Peyer's patch (tissue), 4 donors: ENCODE measurements around the gene ARHGAP22. TPM values are rescaled to one million over a fixed set of nuclear protein-coding genes. Genes with fewer than 3 reads are reported as not detected.

Experiments used
- DNase-seq, 3 donors: peaks; one replicate each; pipeline ENCODE4 v3.0.0-alpha.2; 2017 to 2019
- H3K27ac ChIP-seq, 4 donors: fragments of 200-600 bp; sonication (generic); one replicate each; pipeline ENCODE4 v1.5.1; 2016 to 2019
- H3K27me3 ChIP-seq, 2 donors: fragments of 200-600 bp; sonication (generic); one replicate each; pipeline ENCODE4 v1.5.1; 2019
- H3K36me3 ChIP-seq, 3 donors: fragments of 200-600 bp; sonication (generic); one replicate each; pipeline ENCODE4 v1.5.1; 2016 to 2019
- H3K4me1 ChIP-seq, 4 donors: fragments of 200-600 bp; sonication (generic); one replicate each; pipeline ENCODE4 v1.5.1; 2016 to 2019
- H3K4me3 ChIP-seq, 4 donors: fragments of 200-600 bp; sonication (generic); 1 replicate in 3 of 4; 2 replicates in 1 of 4; pipeline ENCODE4 v1.5.1; 2016 to 2019; ENCODE audit warnings: mild to moderate bottlenecking in 1 of 4
- H3K9me3 ChIP-seq, 4 donors: fragments of 200-600 bp; sonication (generic); one replicate each; pipeline ENCODE4 v1.5.1; 2016 to 2019; ENCODE audit warnings: mild to moderate bottlenecking in 1 of 4
- CTCF ChIP-seq, 6 experiments: fragments of 450-650 bp in 4 of 6; fragments of 200-600 bp in 2 of 6; sonication (generic) in 1 of 6; IDR thresholded peaks; one replicate each; pipeline ENCODE4 v1.5.1; 2017 to 2019; ENCODE audit warnings: antibody characterized with exemption in 6 of 6, mild to moderate bottlenecking in 3 of 6, moderate library complexity in 1 of 6
- POLR2A ChIP-seq, 2 donors: fragments of 450-650 bp; IDR thresholded peaks; one replicate each; pipeline ENCODE4 v1.5.1; 2017; ENCODE audit warnings: antibody characterized with exemption in 2 of 2, mild to moderate bottlenecking in 2 of 2, moderate library complexity in 2 of 2
- total RNA-seq, 4 donors: library from RNA; depleted of rRNA; stranded (reverse); fragments of >200 nt; gene quantifications; one replicate each; pipeline ENCODE4 v1.1.0, GENCODE V29; 2016

ARHGAP22 gene
- total RNA-seq, 4 donors from 2014 or later = 1.9 to 10.7 (median 8.3) TPM; not detected in 1

- Histone ChIP-seq H3K9me3 (no peaks in the 10 kb centered on the region), H3K36me3 (no peaks in the 10 kb centered on the region), H3K4me1 (no peaks in the 10 kb centered on the region), H3K27ac (no peak overlapping the region), H3K4me3 (no peak overlapping the region), H3K27me3 (no peaks in the 10 kb centered on the region)
- DNase-seq = no peak
- TF ChIP-seq POLR2A (IDR thresholded peaks at IDR 0.05) (no peak), CTCF (IDR thresholded peaks at IDR 0.05) (no peak)
Measured at GRCh38 chr10:48477616-48478015, 127.3 kb downstream of the ARHGAP22 start.

GRCh38 chr10:48477141-48477540, 127.7 kb downstream of the ARHGAP22 start:
- no peaks in the 10 kb centered on the region for H3K4me1 ChIP-seq
- TF ChIP-seq POLR2A (IDR thresholded peaks at IDR 0.05) (no peak), CTCF (IDR thresholded peaks at IDR 0.05) (no peak)
- peak in 1 of 3 donors; percentile 3 for DNase-seq
- no peaks in the 10 kb centered on the region for H3K27me3 ChIP-seq
- no peaks in the 10 kb centered on the region for H3K9me3 ChIP-seq
- H3K27ac ChIP-seq = no peak overlapping the region
- no peaks in the 10 kb centered on the region for H3K36me3 ChIP-seq
- no peak overlapping the region for H3K4me3 ChIP-seq

GRCh38 chr10:48476279-48476982, 128.4 kb downstream of the ARHGAP22 start:
- H3K27me3 ChIP-seq = no peaks in the 10 kb centered on the region
- peak in 2 of 3 donors; percentile 12 to 26 for DNase-seq
- no peak overlapping the region for H3K27ac ChIP-seq
- H3K36me3 ChIP-seq = no peaks in the 10 kb centered on the region
- TF ChIP-seq POLR2A (IDR thresholded peaks at IDR 0.05) = no peak
- no peaks in the 10 kb centered on the region for H3K4me1 ChIP-seq
- H3K4me3 ChIP-seq = no peak overlapping the region
- no peaks in the 10 kb centered on the region for H3K9me3 ChIP-seq

- DNase-seq = no peak
- Histone ChIP-seq H3K9me3 (no peaks in the 10 kb centered on the region), H3K27ac (no peak overlapping the region), H3K4me1 (no peaks in the 10 kb centered on the region), H3K36me3 (no peaks in the 10 kb centered on the region), H3K27me3 (no peaks in the 10 kb centered on the region), H3K4me3 (no peak overlapping the region)
- TF ChIP-seq POLR2A (IDR thresholded peaks at IDR 0.05) = no peak
- TF ChIP-seq CTCF (IDR thresholded peaks at IDR 0.05) = no peak
Measured at GRCh38 chr10:48475943-48476278, 129.0 kb downstream of the ARHGAP22 start.

- no peaks in the 10 kb centered on the region for H3K4me1 ChIP-seq
- H3K27me3 ChIP-seq = no peaks in the 10 kb centered on the region
- H3K4me3 ChIP-seq = no peak overlapping the region
- no peaks in the 10 kb centered on the region for H3K36me3 ChIP-seq
- TF ChIP-seq POLR2A (IDR thresholded peaks at IDR 0.05) (no peak), CTCF (IDR thresholded peaks at IDR 0.05) (no peak)
- no peaks in the 10 kb centered on the region for H3K9me3 ChIP-seq
- H3K27ac ChIP-seq = no peak overlapping the region
- peak in 1 of 3 donors; percentile 3 for DNase-seq
Measured at GRCh38 chr10:48474765-48475365, 130.0 kb downstream of the ARHGAP22 start.

GRCh38 chr10:48473704-48474103, 131.2 kb downstream of the ARHGAP22 start:
- H3K27me3 ChIP-seq = no peaks in the 10 kb centered on the region

More at GRCh38 chr10:48473704-48474103, 131.2 kb downstream of the ARHGAP22 start:
- no peak for TF ChIP-seq CTCF (IDR thresholded peaks at IDR 0.05)
- no peak for TF ChIP-seq POLR2A (IDR thresholded peaks at IDR 0.05)
- peak in 1 of 3 donors; percentile 3 for DNase-seq
- no peaks in the 10 kb centered on the region for H3K9me3 ChIP-seq
- no peak overlapping the region for H3K27ac ChIP-seq
- H3K36me3 ChIP-seq = no peaks in the 10 kb centered on the region
- H3K4me3 ChIP-seq = no peak overlapping the region
- no peaks in the 10 kb centered on the region for H3K4me1 ChIP-seq
